ENCODE data around the gene SECISBP2.

SECISBP2 gene

GRCh38 chr9:89350988-89351557, 32.8 kb downstream of the SECISBP2 start:
- no peak for DNase-seq

GRCh38 chr9:89351584-89352300, 33.4 kb downstream of the SECISBP2 start:
- DNase-seq = no peak

- no peak for DNase-seq
Measured at GRCh38 chr9:89352451-89352850, 34.2 kb downstream of the SECISBP2 start.

- DNase-seq = no peak
Measured at GRCh38 chr9:89352874-89353649, 34.8 kb downstream of the SECISBP2 start.

GRCh38 chr9:89353989-89354388, 35.7 kb downstream of the SECISBP2 start:
- no peak for DNase-seq

- DNase-seq = no peak
Measured at GRCh38 chr9:89354471-89354870, 36.2 kb downstream of the SECISBP2 start.

- DNase-seq = no peak
Measured at GRCh38 chr9:89356782-89357181, 38.5 kb downstream of the SECISBP2 start.

- DNase-seq = no peak
Measured at GRCh38 chr9:89357331-89358197, 39.3 kb downstream of the SECISBP2 start.

- no peak for DNase-seq
Measured at GRCh38 chr9:89358376-89358916, 40.1 kb downstream of the SECISBP2 start.

- no peak for DNase-seq
Measured at GRCh38 chr9:89358985-89359384, 40.7 kb downstream of the SECISBP2 start.

- no peak for DNase-seq
Measured at GRCh38 chr9:89359751-89360261, 41.5 kb downstream of the SECISBP2 start.

GRCh38 chr9:89360465-89360864, 42.2 kb downstream of the SECISBP2 start:
- DNase-seq = no peak

GRCh38 chr9:89361031-89361430, 42.7 kb downstream of the SECISBP2 start:
- DNase-seq = no peak

GRCh38 chr9:89361816-89362646, 43.7 kb downstream of the SECISBP2 start:
- no peak for DNase-seq

GRCh38 chr9:89362647-89363310, 44.5 kb downstream of the SECISBP2 start:
- DNase-seq = no peak

GRCh38 chr9:89363311-89363670, 45.0 kb downstream of the SECISBP2 start:
- DNase-seq = no peak

- no peak for DNase-seq
Measured at GRCh38 chr9:89363921-89364665, 45.8 kb downstream of the SECISBP2 start.

GRCh38 chr9:89364666-89365531, 46.6 kb downstream of the SECISBP2 start:
- no peak for DNase-seq

GRCh38 chr9:89365532-89365912, 47.2 kb downstream of the SECISBP2 start:
- DNase-seq = no peak
